Measurements from ENCODE around the gene RPLP1. TPM values are rescaled to one million over a fixed set of nuclear protein-coding genes. Genes with fewer than 3 reads are reported as not detected.

RPLP1 gene
- total and polyA plus RNA-seq, 4 donors = 45.2 to 765 (median 319) TPM

- Histone ChIP-seq H3K4me3 (ENCODE audit: low read depth in 1 of 3, low read length in 3 of 3) (no peak overlapping the region), H3K9ac (ENCODE audit: low read depth in 1 of 2, low read length in 2 of 2) (no peak overlapping the region), H3K27me3 (ENCODE audit: control insufficient read depth in 4 of 4, insufficient read depth in 4 of 4, low read length in 3 of 4) (no peaks in the 10 kb centered on the region), H3K36me3 (ENCODE audit: control insufficient read depth in 4 of 4, insufficient read depth in 3 of 4, low read depth in 1 of 4, low read length in 3 of 4) (no peaks in the 10 kb centered on the region), H3K9me3 (ENCODE audit: control insufficient read depth in 4 of 4, low read length in 3 of 4) (peaks cover 0 to 2% (median 0%) of the 10 kb centered on the region in 4 donors), H3K4me1 (ENCODE audit: control insufficient read depth in 4 of 4, insufficient read depth in 4 of 4, low read length in 3 of 4) (peaks cover 0 to 2% (median 0%) of the 10 kb centered on the region in 4 donors), H3K27ac (ENCODE audit: low read depth in 1 of 2, low read length in 2 of 2) (no peak overlapping the region)
- over 99% methylated on average over 2 of the region's 2 CpGs for WGBS
- no peak for DNase-seq (ENCODE audit: low spot score)
- TF ChIP-seq REST (IDR thresholded peaks at IDR 0.05) (no peak), NR2F2 (IDR thresholded peaks at IDR 0.05) (no peak), YY1 (IDR thresholded peaks at IDR 0.05) (no peak), JUND (IDR thresholded peaks at IDR 0.05) (no peak), RAD21 (IDR thresholded peaks at IDR 0.05) (no peak)
Measured at GRCh38 chr15:69479971-69480370, 27.4 kb downstream of the RPLP1 start.

GRCh38 chr15:69480932-69481331, 28.3 kb downstream of the RPLP1 start:
- TF ChIP-seq HNF4G (IDR thresholded peaks at IDR 0.05) = no peak
- TF ChIP-seq, protein P1, sequence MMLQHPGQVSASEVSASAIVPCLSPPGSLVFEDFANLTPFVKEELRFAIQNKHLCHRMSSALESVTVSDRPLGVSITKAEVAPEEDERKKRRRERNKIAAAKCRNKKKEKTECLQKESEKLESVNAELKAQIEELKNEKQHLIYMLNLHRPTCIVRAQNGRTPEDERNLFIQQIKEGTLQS (IDR thresholded peaks at IDR 0.05) = no peak
- TF ChIP-seq SP1 (IDR thresholded peaks at IDR 0.05) = no peak
- TF ChIP-seq REST (IDR thresholded peaks at IDR 0.05) = no peak
- TF ChIP-seq FOXA1 (IDR thresholded peaks at IDR 0.05) = no peak
- Histone ChIP-seq H3K4me3 (ENCODE audit: low read depth in 1 of 3, low read length in 3 of 3) (no peak overlapping the region), H3K27ac (ENCODE audit: low read depth in 1 of 2, low read length in 2 of 2) (no peak overlapping the region), H3K27me3 (ENCODE audit: control insufficient read depth in 4 of 4, insufficient read depth in 4 of 4, low read length in 3 of 4) (no peaks in the 10 kb centered on the region), H3K36me3 (ENCODE audit: control insufficient read depth in 4 of 4, insufficient read depth in 3 of 4, low read depth in 1 of 4, low read length in 3 of 4) (no peaks in the 10 kb centered on the region), H3K9me3 (ENCODE audit: control insufficient read depth in 4 of 4, low read length in 3 of 4) (peaks cover 0 to 2% (median 0%) of the 10 kb centered on the region in 4 donors), H3K4me1 (ENCODE audit: control insufficient read depth in 4 of 4, insufficient read depth in 4 of 4, low read length in 3 of 4) (peaks cover 0 to 2% (median 0%) of the 10 kb centered on the region in 4 donors), H3K9ac (ENCODE audit: low read depth in 1 of 2, low read length in 2 of 2) (no peak overlapping the region)
- DNase-seq (ENCODE audit: low spot score) = no peak
- WGBS = 83% methylated on average over 3 of the region's 3 CpGs

- 78% methylated on average over 4 of the region's 4 CpGs for WGBS
- peaks cover 0 to 2% (median 0%) of the 10 kb centered on the region in 4 donors for H3K4me1 ChIP-seq (ENCODE audit: control insufficient read depth in 4 of 4, insufficient read depth in 4 of 4, low read length in 3 of 4)
Measured at GRCh38 chr15:69482686-69483256, 30.2 kb downstream of the RPLP1 start.

More at GRCh38 chr15:69482686-69483256, 30.2 kb downstream of the RPLP1 start:
- H3K27me3 ChIP-seq (ENCODE audit: control insufficient read depth in 4 of 4, insufficient read depth in 4 of 4, low read length in 3 of 4) = no peaks in the 10 kb centered on the region
- H3K27ac ChIP-seq (ENCODE audit: low read depth in 1 of 2, low read length in 2 of 2) = no peak overlapping the region
- H3K4me3 ChIP-seq (ENCODE audit: low read depth in 1 of 3, low read length in 3 of 3) = no peak overlapping the region
- H3K9ac ChIP-seq (ENCODE audit: low read depth in 1 of 2, low read length in 2 of 2) = no peak overlapping the region
- DNase-seq (ENCODE audit: low spot score) = no peak
- TF ChIP-seq, protein P2, sequence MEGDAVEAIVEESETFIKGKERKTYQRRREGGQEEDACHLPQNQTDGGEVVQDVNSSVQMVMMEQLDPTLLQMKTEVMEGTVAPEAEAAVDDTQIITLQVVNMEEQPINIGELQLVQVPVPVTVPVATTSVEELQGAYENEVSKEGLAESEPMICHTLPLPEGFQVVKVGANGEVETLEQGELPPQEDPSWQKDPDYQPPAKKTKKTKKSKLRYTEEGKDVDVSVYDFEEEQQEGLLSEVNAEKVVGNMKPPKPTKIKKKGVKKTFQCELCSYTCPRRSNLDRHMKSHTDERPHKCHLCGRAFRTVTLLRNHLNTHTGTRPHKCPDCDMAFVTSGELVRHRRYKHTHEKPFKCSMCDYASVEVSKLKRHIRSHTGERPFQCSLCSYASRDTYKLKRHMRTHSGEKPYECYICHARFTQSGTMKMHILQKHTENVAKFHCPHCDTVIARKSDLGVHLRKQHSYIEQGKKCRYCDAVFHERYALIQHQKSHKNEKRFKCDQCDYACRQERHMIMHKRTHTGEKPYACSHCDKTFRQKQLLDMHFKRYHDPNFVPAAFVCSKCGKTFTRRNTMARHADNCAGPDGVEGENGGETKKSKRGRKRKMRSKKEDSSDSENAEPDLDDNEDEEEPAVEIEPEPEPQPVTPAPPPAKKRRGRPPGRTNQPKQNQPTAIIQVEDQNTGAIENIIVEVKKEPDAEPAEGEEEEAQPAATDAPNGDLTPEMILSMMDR (IDR thresholded peaks at IDR 0.05; ENCODE audit: low read depth, low read length, missing input control) = no peak
- no peak for TF ChIP-seq REST (IDR thresholded peaks at IDR 0.05)
- no peaks in the 10 kb centered on the region for H3K36me3 ChIP-seq (ENCODE audit: control insufficient read depth in 4 of 4, insufficient read depth in 3 of 4, low read depth in 1 of 4, low read length in 3 of 4)
- H3K9me3 ChIP-seq (ENCODE audit: control insufficient read depth in 4 of 4, low read length in 3 of 4) = peaks cover 0 to 2% (median 0%) of the 10 kb centered on the region in 4 donors
